Astrocyte (in vitro differentiated cells and primary cell): Measurements from ENCODE around the gene PPP1R16B. TPM values are rescaled to one million over a fixed set of nuclear protein-coding genes. Genes with fewer than 3 reads are reported as not detected.
A peak's percentile ranks its signal among the peaks of the same experiment; 100 is the strongest.

Source experiments
- DNase-seq: peaks from one replicate; pipeline ENCODE4 v3.0.0-alpha.2; 2010; ENCODE audit warnings: low read depth
- FAIRE-seq: peaks from 2 replicates; lab custom pipeline; 2011; peaks lifted over from hg19 to GRCh38; lab: Jason Lieb, UNC
- H2AFZ ChIP-seq: 2 replicates; pipeline ENCODE4 v1.6.0; 2012; ENCODE audit warnings: low read depth, low read length, inconsistent platforms
- H3K27ac ChIP-seq: 2 replicates; pipeline ENCODE4 v1.5.1; 2011; ENCODE audit warnings: low read depth, low read length, inconsistent platforms
- H3K27me3 ChIP-seq: 2 replicates; pipeline ENCODE4 v1.6.0; 2011; ENCODE audit warnings: low read length, inconsistent platforms; ENCODE audit not compliant: insufficient read depth
- H3K36me3 ChIP-seq: 2 replicates; pipeline ENCODE4 v1.5.1; 2011; ENCODE audit warnings: low read length, inconsistent platforms; ENCODE audit not compliant: insufficient read depth
- H3K4me1 ChIP-seq: 2 replicates; pipeline ENCODE4 v1.5.1; 2011; ENCODE audit warnings: low read length, inconsistent platforms; ENCODE audit not compliant: insufficient read depth
- H3K4me2 ChIP-seq: 2 replicates; pipeline ENCODE4 v1.6.0; 2012; ENCODE audit warnings: low read length, inconsistent platforms
- H3K4me3 ChIP-seq: 2 replicates; pipeline ENCODE4 v1.5.1; 2011; ENCODE audit warnings: low read depth, mild to moderate bottlenecking, low read length, inconsistent platforms; ENCODE audit not compliant: insufficient read depth
- H3K79me2 ChIP-seq: 2 replicates; pipeline ENCODE4 v1.6.0; 2012; ENCODE audit warnings: mild to moderate bottlenecking, low read length, inconsistent platforms; ENCODE audit not compliant: insufficient read depth
- H3K9ac ChIP-seq: 2 replicates; pipeline ENCODE4 v1.6.0; 2012; ENCODE audit warnings: mild to moderate bottlenecking, low read length, inconsistent platforms
- H3K9me3 ChIP-seq: 2 replicates; pipeline ENCODE4 v1.5.1; 2012; ENCODE audit warnings: low read depth, mild to moderate bottlenecking, low read length, inconsistent platforms; ENCODE audit not compliant: insufficient read depth
- H4K20me1 ChIP-seq: 2 replicates; pipeline ENCODE4 v1.6.0; 2012; ENCODE audit warnings: low read length, inconsistent platforms; ENCODE audit not compliant: insufficient read depth
- H3K27ac Mint-ChIP-seq: one replicate; pipeline ENCODE4 v1.8.0; 2021; ENCODE audit warnings: mild to moderate bottlenecking, mixed read lengths; ENCODE audit not compliant: unreplicated experiment
- H3K27me3 Mint-ChIP-seq: one replicate; pipeline ENCODE4 v1.8.0; 2021; ENCODE audit warnings: low read depth, mixed read lengths; ENCODE audit not compliant: unreplicated experiment
- H3K36me3 Mint-ChIP-seq: one replicate; pipeline ENCODE4 v1.8.0; 2021; ENCODE audit warnings: low read depth, mixed read lengths; ENCODE audit not compliant: unreplicated experiment
- H3K4me1 Mint-ChIP-seq: one replicate; pipeline ENCODE4 v1.8.0; 2021; ENCODE audit warnings: low read depth, mixed read lengths; ENCODE audit not compliant: unreplicated experiment
- H3K4me3 Mint-ChIP-seq: one replicate; pipeline ENCODE4 v1.8.0; 2021; ENCODE audit warnings: mild to moderate bottlenecking, moderate library complexity, mixed read lengths; ENCODE audit not compliant: unreplicated experiment
- H3K9me3 Mint-ChIP-seq: one replicate; pipeline ENCODE4 v1.8.0; 2021; ENCODE audit warnings: mild to moderate bottlenecking, mixed read lengths; ENCODE audit not compliant: unreplicated experiment
- CTCF ChIP-seq: IDR thresholded peaks from 2 replicates; pipeline ENCODE4 v1.5.1; 2011; ENCODE audit warnings: low read depth, mild to moderate bottlenecking, inconsistent platforms, low read length, moderate library complexity; ENCODE audit not compliant: insufficient read depth
- EZH2 ChIP-seq: IDR thresholded peaks from 2 replicates; pipeline ENCODE4 v1.6.1; 2012; ENCODE audit warnings: mild to moderate bottlenecking, low read length, inconsistent platforms; ENCODE audit not compliant: insufficient read depth
- total RNA-seq: library from RNA; stranded (reverse); gene quantifications from 2 replicates; pipeline ENCODE4 v1.2.1, GENCODE V29; 2021

The PPP1R16B gene
- total RNA-seq, 1 donor from 2014 or later, result 0.68 TPM

- H2AFZ ChIP-seq, result no peak overlapping the region
- H3K9ac ChIP-seq, result no peak overlapping the region
- no peak overlapping the region for H3K4me3 ChIP-seq
- no peak overlapping the region for H3K4me3 Mint-ChIP-seq
- peaks cover 25% of the 10 kb centered on the region for H3K4me1 Mint-ChIP-seq
- FAIRE-seq (peak; percentile 76), DNase-seq (peak; percentile 81)
- peak overlapping the region; percentile 76 for H3K27ac ChIP-seq
- peaks cover 2% of the 10 kb centered on the region for H3K36me3 ChIP-seq
- H3K9me3 Mint-ChIP-seq, result no peaks in the 10 kb centered on the region
- peaks cover 9% of the 10 kb centered on the region for H3K36me3 Mint-ChIP-seq
- peaks cover 12% of the 10 kb centered on the region for H4K20me1 ChIP-seq
- H3K27me3 ChIP-seq, result no peaks in the 10 kb centered on the region
- peak overlapping the region; percentile 83 for H3K27ac Mint-ChIP-seq
- H3K4me1 ChIP-seq, result peaks cover 17% of the 10 kb centered on the region
- H3K27me3 Mint-ChIP-seq, result no peaks in the 10 kb centered on the region
- H3K9me3 ChIP-seq, result no peaks in the 10 kb centered on the region
- H3K4me2 ChIP-seq, result peak overlapping the region; percentile 63
- H3K79me2 ChIP-seq, result peaks cover 27% of the 10 kb centered on the region
- TF ChIP-seq EZH2 (no peak), CTCF (no peak)
Observed at GRCh38 chr20:38970302-38970701, 164.8 kb downstream of the PPP1R16B start.

Other genes with a start within 250 kb of the PPP1R16B start
- not detected in 2 replicates for gene ADIG, start 224.5 kb upstream of the PPP1R16B start, total RNA-seq
- 0.27 TPM in 1 of 2 replicates, not detected in the other for gene ARHGAP40, start 203.9 kb upstream of the PPP1R16B start, total RNA-seq
- gene SLC32A1, start 81.2 kb upstream of the PPP1R16B start, total RNA-seq, result not detected in 2 replicates
- 3.7 and 4.0 TPM in 2 replicates for gene ACTR5, start 57.2 kb upstream of the PPP1R16B start, total RNA-seq
- gene FAM83D, start 120.7 kb downstream of the PPP1R16B start, total RNA-seq, result 2.1 and 3.3 TPM in 2 replicates
- 7.8 TPM in 2 replicates for gene DHX35, start 156.6 kb downstream of the PPP1R16B start, total RNA-seq